ENCODE results near the gene GLT6D1.
"Not testable (repeated sequence)": the region's sequence is repeated elsewhere in the genome, so short reads cannot be mapped to it uniquely, and the experiment has no call there.

The GLT6D1 gene

GRCh38 chr9:135664801-135665794, 25.8 kb upstream of the GLT6D1 start:
- FAIRE-seq: no peak

- FAIRE-seq: no peak
These were observed 24.9 kb upstream of the GLT6D1 start for GRCh38 chr9:135664266-135664665.

GRCh38 chr9:135663857-135664256, 24.5 kb upstream of the GLT6D1 start:
- FAIRE-seq: no peak

- no peak for FAIRE-seq
These were observed 24.1 kb upstream of the GLT6D1 start for GRCh38 chr9:135663451-135663770.

- FAIRE-seq: no peak
These were observed 23.6 kb upstream of the GLT6D1 start, which contains the start of gene LCN9 for GRCh38 chr9:135662758-135663450. TSS of gene LCN9 (plus strand) at chr9:135663309. CDS start at chr9:135663322, 13 bp downstream.

GRCh38 chr9:135661816-135662560, 22.6 kb upstream of the GLT6D1 start:
- FAIRE-seq: no peak

- FAIRE-seq: no peak
These were observed 21.1 kb upstream of the GLT6D1 start for GRCh38 chr9:135660407-135660806.

GRCh38 chr9:135659252-135659651, 19.9 kb upstream of the GLT6D1 start:
- no peak for FAIRE-seq

GRCh38 chr9:135657416-135657815, 18.1 kb upstream of the GLT6D1 start:
- no peak for FAIRE-seq

GRCh38 chr9:135655317-135655716, 16.0 kb upstream of the GLT6D1 start:
- no peak for FAIRE-seq

GRCh38 chr9:135650408-135650807, 11.1 kb upstream of the GLT6D1 start:
- FAIRE-seq: no peak

- no peak for FAIRE-seq
These were observed 10.2 kb upstream of the GLT6D1 start for GRCh38 chr9:135649508-135649907.

- no peak for FAIRE-seq
These were observed 9.4 kb upstream of the GLT6D1 start for GRCh38 chr9:135648494-135649410.

- no peak for FAIRE-seq
These were observed 8.5 kb upstream of the GLT6D1 start for GRCh38 chr9:135647884-135648283.

GRCh38 chr9:135644631-135645218, 5.4 kb upstream of the GLT6D1 start:
- no peak for FAIRE-seq

GRCh38 chr9:135641745-135642144, 2.4 kb upstream of the GLT6D1 start:
- FAIRE-seq: no peak

GRCh38 chr9:135641047-135641446, 1.7 kb upstream of the GLT6D1 start:
- no peak for FAIRE-seq

- FAIRE-seq: not testable (repeated sequence)
These were observed 2.3 kb downstream of the GLT6D1 start for GRCh38 chr9:135636930-135637530.

GRCh38 chr9:135632841-135633240, 6.5 kb downstream of the GLT6D1 start:
- FAIRE-seq: no peak

GRCh38 chr9:135624282-135624681, 15.1 kb downstream of the GLT6D1 start:
- no peak for FAIRE-seq

- no peak for FAIRE-seq
These were observed 16.8 kb downstream of the GLT6D1 start for GRCh38 chr9:135622415-135623020.
